Osteocyte (in vitro differentiated cells): ENCODE results near the gene GLIS2. TPM values are rescaled to one million over a fixed set of nuclear protein-coding genes. Genes with fewer than 3 reads are reported as not detected.

Experiments used
- DNase-seq: peaks from one replicate; pipeline ENCODE4 v3.0.0; 2021; ENCODE audit warnings: mixed read lengths; ENCODE audit not compliant: unreplicated experiment; ENCODE audit errors: extremely low spot score
- H3K27ac Mint-ChIP-seq: one replicate; pipeline ENCODE4 v1.8.0; 2021; ENCODE audit warnings: mild to moderate bottlenecking, mixed read lengths; ENCODE audit not compliant: unreplicated experiment
- H3K27me3 Mint-ChIP-seq: one replicate; pipeline ENCODE4 v1.8.0; 2021; ENCODE audit warnings: mixed read lengths; ENCODE audit not compliant: unreplicated experiment
- H3K36me3 Mint-ChIP-seq: one replicate; pipeline ENCODE4 v1.8.0; 2021; ENCODE audit warnings: mixed read lengths; ENCODE audit not compliant: unreplicated experiment
- H3K4me1 Mint-ChIP-seq: one replicate; pipeline ENCODE4 v1.8.0; 2021; ENCODE audit warnings: mixed read lengths; ENCODE audit not compliant: unreplicated experiment
- H3K4me3 Mint-ChIP-seq: one replicate; pipeline ENCODE4 v1.8.0; 2021; ENCODE audit warnings: mild to moderate bottlenecking, moderate library complexity, mixed read lengths; ENCODE audit not compliant: unreplicated experiment
- H3K9me3 Mint-ChIP-seq: one replicate; pipeline ENCODE4 v1.8.0; 2021; ENCODE audit warnings: mixed read lengths; ENCODE audit not compliant: unreplicated experiment
- total RNA-seq: library from RNA; stranded (reverse); gene quantifications from 2 replicates; pipeline ENCODE4 v1.2.1, GENCODE V29; 2021
- TF ChIP-seq, protein P1 (sequence below): fragments of 200-600 bp; sonication (generic); IDR thresholded peaks from 2 replicates; pipeline ENCODE4 v1.5.0; 2021; ENCODE audit warnings: antibody characterized with exemption, mild to moderate bottlenecking, moderate library complexity

GLIS2 gene
- total RNA-seq, 1 donor from 2014 or later, result 59.9 TPM

GRCh38 chr16:4303973-4304372 is 11.9 kb upstream of the GLIS2 start:
- TF ChIP-seq, protein P1, sequence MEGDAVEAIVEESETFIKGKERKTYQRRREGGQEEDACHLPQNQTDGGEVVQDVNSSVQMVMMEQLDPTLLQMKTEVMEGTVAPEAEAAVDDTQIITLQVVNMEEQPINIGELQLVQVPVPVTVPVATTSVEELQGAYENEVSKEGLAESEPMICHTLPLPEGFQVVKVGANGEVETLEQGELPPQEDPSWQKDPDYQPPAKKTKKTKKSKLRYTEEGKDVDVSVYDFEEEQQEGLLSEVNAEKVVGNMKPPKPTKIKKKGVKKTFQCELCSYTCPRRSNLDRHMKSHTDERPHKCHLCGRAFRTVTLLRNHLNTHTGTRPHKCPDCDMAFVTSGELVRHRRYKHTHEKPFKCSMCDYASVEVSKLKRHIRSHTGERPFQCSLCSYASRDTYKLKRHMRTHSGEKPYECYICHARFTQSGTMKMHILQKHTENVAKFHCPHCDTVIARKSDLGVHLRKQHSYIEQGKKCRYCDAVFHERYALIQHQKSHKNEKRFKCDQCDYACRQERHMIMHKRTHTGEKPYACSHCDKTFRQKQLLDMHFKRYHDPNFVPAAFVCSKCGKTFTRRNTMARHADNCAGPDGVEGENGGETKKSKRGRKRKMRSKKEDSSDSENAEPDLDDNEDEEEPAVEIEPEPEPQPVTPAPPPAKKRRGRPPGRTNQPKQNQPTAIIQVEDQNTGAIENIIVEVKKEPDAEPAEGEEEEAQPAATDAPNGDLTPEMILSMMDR, result no peak
- H3K27ac Mint-ChIP-seq, result peak overlapping the region; percentile 73
- peak overlapping the region; percentile 44 for H3K4me3 Mint-ChIP-seq
- no peaks in the 10 kb centered on the region for H3K27me3 Mint-ChIP-seq
- no peak for DNase-seq
- H3K4me1 Mint-ChIP-seq, result peaks cover 30% of the 10 kb centered on the region
- no peaks in the 10 kb centered on the region for H3K9me3 Mint-ChIP-seq
- H3K36me3 Mint-ChIP-seq, result no peaks in the 10 kb centered on the region

DNA sequence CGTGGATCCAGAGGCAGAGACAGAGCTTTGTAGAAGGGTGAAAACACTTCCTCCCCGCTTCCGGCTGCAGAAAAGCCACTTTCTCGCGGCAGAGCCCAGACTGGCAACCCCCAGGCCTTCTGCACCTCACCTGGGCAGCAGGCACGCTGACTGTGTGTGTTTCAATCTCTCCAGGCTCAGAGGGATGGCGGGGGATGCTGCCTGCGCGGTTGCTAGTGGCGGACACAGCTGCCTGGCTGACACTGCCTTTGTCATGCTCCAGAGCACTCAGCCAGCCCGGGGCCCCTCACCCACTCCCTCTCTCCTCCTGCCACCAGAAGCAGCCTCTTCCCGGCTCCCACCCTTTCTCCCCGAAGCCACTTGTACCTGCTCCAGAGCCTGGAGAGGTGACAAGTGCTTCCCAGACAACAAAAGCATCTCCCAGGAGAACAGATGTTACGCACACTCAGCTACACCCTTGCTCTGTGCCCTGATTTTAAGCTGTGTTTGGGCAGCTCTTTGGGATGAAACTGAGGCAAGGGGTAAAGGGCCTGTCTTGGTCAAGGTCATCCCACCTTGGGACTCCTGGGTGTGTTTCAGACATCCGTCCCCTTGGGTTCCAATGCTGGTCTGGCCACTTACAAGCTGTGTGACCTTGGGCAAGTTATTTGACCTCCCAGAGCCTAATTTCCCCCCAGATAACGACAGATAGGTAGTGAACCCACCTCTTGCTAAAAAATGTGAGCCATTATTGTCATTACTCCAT is 9.2 kb upstream of the GLIS2 start:
- Mint-ChIP-seq H3K36me3 (no peaks in the 10 kb centered on the region), H3K27ac (peak overlapping the region; percentile 84), H3K4me1 (peaks cover 39% of the 10 kb centered on the region), H3K9me3 (no peaks in the 10 kb centered on the region), H3K27me3 (no peaks in the 10 kb centered on the region), H3K4me3 (no peak overlapping the region)
- TF ChIP-seq, protein P1, result no peak
- DNase-seq, result no peak

DNA sequence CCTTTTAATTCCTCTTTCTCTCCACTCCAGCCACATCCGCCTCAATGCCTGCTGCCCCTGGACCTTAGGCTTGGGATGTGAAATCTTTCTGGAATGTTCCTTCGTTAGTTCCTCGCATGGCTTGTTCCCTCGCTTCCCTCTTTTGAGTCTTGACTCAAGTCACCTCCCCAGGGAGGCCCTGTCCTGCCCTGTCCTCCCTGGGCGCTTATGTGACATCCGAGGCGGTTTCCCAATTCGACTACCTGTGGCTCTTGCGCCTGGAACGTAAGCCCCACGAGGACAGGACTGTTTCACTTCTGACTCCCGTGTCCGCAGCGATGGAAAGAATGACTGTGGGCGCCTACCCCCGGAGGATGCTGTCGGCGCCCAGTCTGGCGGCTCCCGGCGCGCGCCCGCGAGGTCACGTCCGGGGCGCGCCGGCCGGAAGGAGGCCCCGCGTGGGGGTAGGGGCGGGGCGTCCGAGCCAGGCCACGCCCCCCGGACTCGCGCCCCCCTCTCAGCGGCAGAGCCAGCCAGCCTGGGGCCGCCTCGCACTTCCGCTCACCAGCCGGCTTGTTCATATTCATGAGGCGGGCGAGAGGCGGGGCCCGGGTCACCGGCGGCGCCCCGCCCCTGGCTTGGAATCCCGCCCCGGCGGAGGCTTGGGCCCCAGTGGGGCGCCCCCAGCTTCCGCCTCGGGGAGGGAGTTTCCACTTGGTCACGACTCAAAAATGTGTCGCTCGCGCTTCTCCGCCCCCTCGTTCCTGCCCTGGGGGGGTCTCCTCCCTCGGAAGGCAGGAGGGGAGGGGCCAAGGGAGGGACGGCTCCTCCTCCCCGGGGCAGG is 8.4 kb upstream of the GLIS2 start:
- H3K27me3 Mint-ChIP-seq, result no peaks in the 10 kb centered on the region
- peaks cover 39% of the 10 kb centered on the region for H3K4me1 Mint-ChIP-seq
- H3K27ac Mint-ChIP-seq, result peak overlapping the region; percentile 84
- no peaks in the 10 kb centered on the region for H3K9me3 Mint-ChIP-seq
- peak overlapping the region; percentile 60 for H3K4me3 Mint-ChIP-seq
- peak; percentile 96 for DNase-seq
- H3K36me3 Mint-ChIP-seq, result no peaks in the 10 kb centered on the region
- TF ChIP-seq, protein P1, result no peak

GRCh38 chr16:4309102-4309832 is 6.6 kb upstream of the GLIS2 start:
- TF ChIP-seq, protein P1, result no peak
- H3K4me3 Mint-ChIP-seq, result no peak overlapping the region
- no peaks in the 10 kb centered on the region for H3K36me3 Mint-ChIP-seq
- H3K9me3 Mint-ChIP-seq, result no peaks in the 10 kb centered on the region
- H3K27me3 Mint-ChIP-seq, result no peaks in the 10 kb centered on the region
- H3K27ac Mint-ChIP-seq, result peak overlapping the region; percentile 79
- DNase-seq, result no peak
- H3K4me1 Mint-ChIP-seq, result peaks cover 36% of the 10 kb centered on the region
